HG02759 (cell line): ENCODE results near the gene KDM2A.
"Not testable (repeated sequence)": the region's sequence is repeated elsewhere in the genome, so short reads cannot be mapped to it uniquely, and the experiment has no call there.

ENCODE experiments used
- ATAC-seq: cut with Tn5 transposase; IDR thresholded peaks from one replicate; pipeline ENCODE4 v1.9.1; 2021; ENCODE audit warnings: mild to moderate bottlenecking, moderate library complexity; ENCODE audit not compliant: unreplicated experiment

Gene KDM2A

GRCh38 chr11:67233584-67234190, 114.6 kb downstream of the KDM2A start:
- ATAC-seq, result no peak

- ATAC-seq, result not testable (repeated sequence)
These were observed 115.5 kb downstream of the KDM2A start for GRCh38 chr11:67234571-67234970.

GRCh38 chr11:67237574-67237973, 118.5 kb downstream of the KDM2A start:
- ATAC-seq, result no peak

GRCh38 chr11:67238894-67239782, 120.1 kb downstream of the KDM2A start:
- no peak for ATAC-seq

GRCh38 chr11:67239783-67240575, 120.9 kb downstream of the KDM2A start:
- peak; percentile 91 for ATAC-seq

- no peak for ATAC-seq
These were observed 121.7 kb downstream of the KDM2A start for GRCh38 chr11:67240576-67241389.

- ATAC-seq, result no peak
These were observed 123.5 kb downstream of the KDM2A start for GRCh38 chr11:67242548-67242947.

- ATAC-seq, result no peak
These were observed 124.0 kb downstream of the KDM2A start for GRCh38 chr11:67243051-67243450.

GRCh38 chr11:67245046-67245445, 126.0 kb downstream of the KDM2A start:
- ATAC-seq, result no peak

GRCh38 chr11:67247946-67248550, 129.0 kb downstream of the KDM2A start:
- ATAC-seq, result no peak

- ATAC-seq, result no peak
These were observed 129.6 kb downstream of the KDM2A start for GRCh38 chr11:67248653-67249052.

GRCh38 chr11:67250059-67251043, 131.3 kb downstream of the KDM2A start:
- no peak for ATAC-seq

GRCh38 chr11:67251841-67252240, 132.8 kb downstream of the KDM2A start:
- no peak for ATAC-seq

GRCh38 chr11:67252831-67253239, 133.8 kb downstream of the KDM2A start:
- no peak for ATAC-seq

- ATAC-seq, result no peak
These were observed 135.0 kb downstream of the KDM2A start for GRCh38 chr11:67253872-67254624.

- no peak for ATAC-seq
These were observed 135.7 kb downstream of the KDM2A start for GRCh38 chr11:67254798-67255197.

GRCh38 chr11:67255353-67255752, 136.3 kb downstream of the KDM2A start:
- no peak for ATAC-seq

- no peak for ATAC-seq
These were observed 136.8 kb downstream of the KDM2A start for GRCh38 chr11:67255864-67256263.
